GM20000 (cell line): Measurements from ENCODE around the gene PCCA.

Experiments
- DNase-seq: peaks from one replicate; pipeline ENCODE4 v3.0.0; 2012; ENCODE audit warnings: low spot score
- CTCF ChIP-seq: IDR thresholded peaks from 2 replicates; pipeline ENCODE4 v1.5.1; 2012; ENCODE audit warnings: mild to moderate bottlenecking, control low read depth; ENCODE audit errors: extremely low read depth, missing control alignments

The PCCA gene

DNA sequence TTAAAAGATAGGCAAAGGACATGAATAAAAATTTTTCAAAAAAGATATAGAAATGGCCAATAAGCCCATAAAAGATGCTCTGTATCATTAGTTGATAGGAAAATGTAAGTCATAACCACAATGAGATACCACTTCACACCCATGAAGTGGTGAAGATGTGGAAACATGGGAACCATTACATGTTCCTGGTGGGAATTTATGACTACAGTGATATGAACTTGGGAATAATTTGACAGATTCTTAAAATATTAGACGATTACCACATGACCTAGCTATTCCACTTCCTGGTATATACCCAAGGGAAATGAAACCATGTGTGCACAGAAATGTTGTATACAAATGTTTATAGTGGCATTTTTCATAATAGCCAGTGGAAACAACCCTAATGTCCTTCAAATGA, 267.5 kb downstream of the PCCA start:
- TF ChIP-seq CTCF = no peak

DNA sequence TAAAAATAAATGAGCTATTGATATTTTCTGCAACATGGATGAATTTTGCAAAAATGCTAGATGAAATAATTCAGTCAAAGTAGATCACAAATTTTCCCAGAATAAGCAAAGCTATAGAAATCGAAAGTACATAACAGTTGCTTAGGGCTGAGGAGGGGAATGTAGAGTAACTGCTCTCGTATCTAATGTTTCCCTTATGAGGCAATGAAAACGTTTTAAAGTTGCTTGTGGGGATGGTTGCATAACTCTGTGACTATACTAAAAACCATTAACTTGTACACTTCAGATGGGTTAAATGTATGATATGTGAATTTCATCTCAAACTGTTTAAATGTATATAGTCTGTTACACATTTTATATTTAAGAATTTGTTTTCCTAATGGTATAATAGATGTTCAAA, 268.0 kb downstream of the PCCA start:
- no peak for TF ChIP-seq CTCF
- no peak for DNase-seq

More for the DNA sequence above, 267.5 kb downstream of the PCCA start:
- no peak for DNase-seq

- no peak for DNase-seq
- TF ChIP-seq CTCF = no peak
These were observed 268.9 kb downstream of the PCCA start for GRCh38 chr13:100357764-100358163.

DNA sequence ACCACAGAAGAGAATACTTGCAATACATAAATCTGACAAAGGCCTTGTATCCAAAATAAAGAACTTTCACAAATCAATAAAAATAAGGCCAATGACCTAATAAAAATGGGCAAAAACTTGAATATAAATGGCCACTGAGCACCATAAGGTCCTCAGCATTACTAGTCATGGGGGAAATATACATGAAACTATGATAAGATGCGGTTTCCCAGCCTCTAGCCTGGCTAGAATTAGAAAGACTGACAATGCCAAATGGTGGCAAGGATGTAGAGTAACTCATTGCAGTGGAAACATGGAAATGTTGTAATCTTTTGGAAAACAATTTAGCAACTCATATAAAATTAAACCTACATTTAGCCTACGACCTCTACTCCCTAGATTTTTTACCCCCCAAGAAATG, 272.6 kb downstream of the PCCA start:
- DNase-seq = no peak
- no peak for TF ChIP-seq CTCF

DNA sequence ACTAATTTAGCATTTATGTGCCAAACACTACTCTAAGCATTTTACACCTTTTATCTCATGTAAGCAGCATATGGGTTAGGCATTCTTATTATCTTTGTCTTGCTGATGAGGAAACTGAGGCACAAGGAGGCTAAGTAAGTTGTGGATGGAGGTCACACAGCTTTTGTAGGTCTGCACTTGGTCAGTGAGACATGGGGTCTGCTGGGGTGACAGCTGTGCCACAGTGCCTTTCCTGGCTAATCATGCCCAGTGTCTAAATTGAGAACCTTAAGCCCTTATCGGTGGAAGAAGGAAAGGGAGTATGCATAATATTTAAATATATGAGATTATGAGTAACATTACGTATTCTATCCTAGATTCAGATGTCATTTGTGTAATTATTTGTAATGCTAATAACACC, 273.5 kb downstream of the PCCA start:
- no peak for TF ChIP-seq CTCF
- DNase-seq = no peak

DNA sequence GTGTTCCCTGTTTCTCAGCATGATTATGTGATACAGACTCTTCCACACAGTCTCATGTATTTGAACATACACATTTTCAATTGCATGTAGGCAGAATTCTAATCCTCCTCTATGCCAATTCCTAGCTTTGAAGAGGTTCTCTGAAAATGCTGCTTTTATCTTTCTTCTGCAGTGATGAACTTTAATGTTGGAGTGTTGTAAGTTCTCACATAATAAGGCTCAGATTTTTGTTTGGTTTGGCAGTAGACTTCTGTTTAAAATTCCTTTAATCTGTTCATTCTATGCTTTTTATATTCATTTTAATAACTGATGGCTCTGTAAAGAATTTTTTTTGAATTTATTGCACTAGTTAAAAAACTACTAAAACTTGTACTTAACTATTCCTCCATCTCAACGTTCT, 273.9 kb downstream of the PCCA start:
- no peak for DNase-seq
- TF ChIP-seq CTCF = no peak

GRCh38 chr13:100363285-100363711, 274.4 kb downstream of the PCCA start:
- DNase-seq = no peak
- TF ChIP-seq CTCF = no peak
